OCI-LY1 (cell line): ENCODE results near the gene FALEC.

ENCODE experiments used
- CTCF ChIP-seq: fragments of 200-600 bp; sonication (generic), shearing (Covaris generic); IDR thresholded peaks from 2 replicates; pipeline ENCODE4 v1.5.1; 2017; ENCODE audit warnings: mild to moderate bottlenecking, antibody characterized with exemption, low read length, moderate library complexity, mixed read lengths
- EZH2 ChIP-seq: fragments of 200-600 bp; sonication (generic), shearing (Covaris generic); IDR thresholded peaks from 2 replicates; pipeline ENCODE4 v1.8.0; 2017; ENCODE audit warnings: borderline replicate concordance, mixed run types, mild to moderate bottlenecking, antibody characterized with exemption, low read length, moderate library complexity, mixed read lengths

- TF ChIP-seq CTCF (no peak), EZH2 (no peak)
Measured at GRCh38 chr1:150544204-150544603, 28.7 kb downstream of the FALEC start.
